Trophoblast cell (in vitro differentiated cells and primary cell): Measurements from ENCODE around the gene FCN1.

Experiments used
- DNase-seq, 2 donors: peaks; one replicate each; pipeline ENCODE4 v3.0.0-alpha.2; 2016
- H2AFZ ChIP-seq: 2 replicates; pipeline ENCODE4 v1.6.1; 2013; ENCODE audit warnings: low read length, moderate library complexity, mild to moderate bottlenecking; ENCODE audit not compliant: insufficient read depth, poor library complexity
- H2AK5ac ChIP-seq: 2 replicates; pipeline ENCODE4 v1.6.1; 2013; ENCODE audit warnings: mild to moderate bottlenecking, low read length
- H2BK120ac ChIP-seq: 2 replicates; pipeline ENCODE4 v1.6.1; 2013; ENCODE audit warnings: low read length, mild to moderate bottlenecking, moderate library complexity; ENCODE audit not compliant: insufficient read depth, poor library complexity
- H2BK12ac ChIP-seq: 2 replicates; pipeline ENCODE4 v1.6.1; 2013; ENCODE audit warnings: mild to moderate bottlenecking, low read length, moderate library complexity
- H2BK5ac ChIP-seq: 2 replicates; pipeline ENCODE4 v1.6.1; 2013; ENCODE audit warnings: low read length, low read depth, moderate library complexity, mild to moderate bottlenecking; ENCODE audit not compliant: poor library complexity
- H3K14ac ChIP-seq: 2 replicates; pipeline ENCODE4 v1.6.1; 2013; ENCODE audit warnings: mild to moderate bottlenecking, low read length
- H3K18ac ChIP-seq: 2 replicates; pipeline ENCODE4 v1.6.1; 2013; ENCODE audit warnings: mild to moderate bottlenecking, low read length
- H3K23ac ChIP-seq: 2 replicates; pipeline ENCODE4 v1.6.1; 2013; ENCODE audit warnings: low read length
- H3K27ac ChIP-seq: 2 replicates; pipeline ENCODE4 v1.5.1; 2013; ENCODE audit warnings: low read depth, mild to moderate bottlenecking, inconsistent platforms, low read length, moderate library complexity
- H3K27me3 ChIP-seq: 2 replicates; pipeline ENCODE4 v1.6.1; 2013; ENCODE audit warnings: inconsistent platforms, mild to moderate bottlenecking, low read length, moderate library complexity; ENCODE audit not compliant: insufficient read depth
- H3K36me3 ChIP-seq, 2 experiments: 1 replicate in 1 of 2; 2 replicates in 1 of 2; pipeline ENCODE4 v1.6.1; 2013; ENCODE audit warnings: low read length in 2 of 2, mild to moderate bottlenecking in 2 of 2, moderate library complexity in 1 of 2; ENCODE audit not compliant: insufficient read depth in 2 of 2, control insufficient read depth in 1 of 2
- H3K4ac ChIP-seq: 2 replicates; pipeline ENCODE4 v1.6.1; 2013; ENCODE audit warnings: low read depth, mild to moderate bottlenecking, low read length, moderate library complexity
- H3K4me1 ChIP-seq, 2 experiments: 1 replicate in 1 of 2; 2 replicates in 1 of 2; pipeline ENCODE4 v1.6.1; 2013; ENCODE audit warnings: low read length in 2 of 2, mild to moderate bottlenecking in 2 of 2, moderate library complexity in 1 of 2; ENCODE audit not compliant: insufficient read depth in 2 of 2, control insufficient read depth in 1 of 2
- H3K4me2 ChIP-seq: 2 replicates; pipeline ENCODE4 v1.6.1; 2013; ENCODE audit warnings: inconsistent platforms, mild to moderate bottlenecking, low read length, moderate library complexity
- H3K4me3 ChIP-seq: 2 replicates; pipeline ENCODE4 v1.5.1; 2013; ENCODE audit warnings: mild to moderate bottlenecking, low read depth, low read length, inconsistent platforms
- H3K79me1 ChIP-seq: one replicate; pipeline ENCODE4 v1.6.1; 2013; ENCODE audit warnings: low read length
- H3K79me2 ChIP-seq: 2 replicates; pipeline ENCODE4 v1.6.1; 2013; ENCODE audit warnings: low read length, mild to moderate bottlenecking; ENCODE audit not compliant: control insufficient read depth, insufficient read depth, poor library complexity
- H3K9ac ChIP-seq: 2 replicates; pipeline ENCODE4 v1.6.1; 2013; ENCODE audit warnings: mild to moderate bottlenecking, low read length
- H3K9me3 ChIP-seq: 2 replicates; pipeline ENCODE4 v1.6.1; 2013; ENCODE audit warnings: low read depth, mild to moderate bottlenecking, control low read depth, inconsistent platforms, low read length; ENCODE audit not compliant: insufficient read depth
- H4K12ac ChIP-seq: 2 replicates; pipeline ENCODE4 v1.6.1; 2013; ENCODE audit warnings: low read depth, mild to moderate bottlenecking, low read length, moderate library complexity
- H4K8ac ChIP-seq: 2 replicates; pipeline ENCODE4 v1.6.1; 2013; ENCODE audit warnings: low read depth, mild to moderate bottlenecking, low read length, moderate library complexity
- H4K91ac ChIP-seq: one replicate; pipeline ENCODE4 v1.6.1; 2013; ENCODE audit warnings: low read depth, mild to moderate bottlenecking, low read length, moderate library complexity
- WGBS: extraction: QIAGEN DNeasy Blood & Tissue Kit; methylation state at CpG from one replicate; pipeline ENCODE4 v1.1.7; 2013; ENCODE audit warnings: missing lambda C conversion rate; ENCODE audit not compliant: insufficient read length, insufficient coverage; ENCODE audit errors: extremely low coverage; 5-methylcytosine and 5-hydroxymethylcytosine counted together

The FCN1 gene

GRCh38 chr9:134965411-134965810 lies 47.7 kb upstream of the FCN1 start:
- H3K18ac ChIP-seq, result no peak overlapping the region
- no peak overlapping the region for H3K23ac ChIP-seq
- no peak overlapping the region for H3K14ac ChIP-seq
- no peak overlapping the region for H2BK12ac ChIP-seq
- no peaks in the 10 kb centered on the region for H3K79me1 ChIP-seq
- no peak overlapping the region for H4K91ac ChIP-seq
- no peak overlapping the region for H3K4me2 ChIP-seq
- H4K8ac ChIP-seq, result no peak overlapping the region
- no peak overlapping the region for H2BK5ac ChIP-seq
- no peaks in the 10 kb centered on the region for H3K79me2 ChIP-seq
- no peak overlapping the region for H3K27ac ChIP-seq
- H3K27me3 ChIP-seq, result no peaks in the 10 kb centered on the region
- H3K9ac ChIP-seq, result no peak overlapping the region
- H3K4me3 ChIP-seq, result no peak overlapping the region
- no peak overlapping the region for H4K12ac ChIP-seq
- no peak overlapping the region for H2BK120ac ChIP-seq
- no CpG with 5 or more reads among the region's 4 CpGs for WGBS
- H3K4ac ChIP-seq, result no peak overlapping the region
- H2AFZ ChIP-seq, result no peak overlapping the region
- H3K9me3 ChIP-seq, result no peaks in the 10 kb centered on the region
- H3K4me1 ChIP-seq, result no peaks in the 10 kb centered on the region
- no peaks in the 10 kb centered on the region for H3K36me3 ChIP-seq
- no peak overlapping the region for H2AK5ac ChIP-seq
- DNase-seq, result no peak

- no peak overlapping the region for H2BK12ac ChIP-seq
- no CpG with 5 or more reads among the region's 13 CpGs for WGBS
- H3K79me2 ChIP-seq, result no peaks in the 10 kb centered on the region
- H3K9ac ChIP-seq, result no peak overlapping the region
- no peaks in the 10 kb centered on the region for H3K9me3 ChIP-seq
- H3K79me1 ChIP-seq, result no peaks in the 10 kb centered on the region
- H2BK120ac ChIP-seq, result no peak overlapping the region
- no peak overlapping the region for H3K4me2 ChIP-seq
- H3K4me3 ChIP-seq, result no peak overlapping the region
- no peak overlapping the region for H3K18ac ChIP-seq
- H3K14ac ChIP-seq, result no peak overlapping the region
- H3K36me3 ChIP-seq, result no peaks in the 10 kb centered on the region
- no peaks in the 10 kb centered on the region for H3K4me1 ChIP-seq
- H3K23ac ChIP-seq, result no peak overlapping the region
- H2BK5ac ChIP-seq, result no peak overlapping the region
- no peak overlapping the region for H2AFZ ChIP-seq
- no peak overlapping the region for H4K91ac ChIP-seq
- H3K27ac ChIP-seq, result no peak overlapping the region
- no peak for DNase-seq
- H4K8ac ChIP-seq, result no peak overlapping the region
- H2AK5ac ChIP-seq, result no peak overlapping the region
- no peak overlapping the region for H3K4ac ChIP-seq
- no peak overlapping the region for H4K12ac ChIP-seq
- H3K27me3 ChIP-seq, result no peaks in the 10 kb centered on the region
Observed at GRCh38 chr9:134964271-134965055, 46.8 kb upstream of the FCN1 start.

GRCh38 chr9:134963546-134963945 lies 45.8 kb upstream of the FCN1 start:
- Histone ChIP-seq H3K4ac (no peak overlapping the region), H4K12ac (no peak overlapping the region), H3K18ac (no peak overlapping the region), H3K4me1 (no peaks in the 10 kb centered on the region), H3K36me3 (no peaks in the 10 kb centered on the region), H2AK5ac (no peak overlapping the region), H3K79me2 (no peaks in the 10 kb centered on the region), H3K27ac (no peak overlapping the region), H2AFZ (no peak overlapping the region), H3K27me3 (no peaks in the 10 kb centered on the region), H4K8ac (no peak overlapping the region), H3K9ac (no peak overlapping the region), H3K4me2 (no peak overlapping the region), H3K4me3 (no peak overlapping the region), H3K79me1 (no peaks in the 10 kb centered on the region), H3K23ac (no peak overlapping the region), H3K14ac (no peak overlapping the region), H3K9me3 (no peaks in the 10 kb centered on the region), H2BK12ac (no peak overlapping the region), H2BK5ac (no peak overlapping the region), H4K91ac (no peak overlapping the region), H2BK120ac (no peak overlapping the region)
- DNase-seq, result no peak
- no CpG with 5 or more reads among the region's 19 CpGs for WGBS

GRCh38 chr9:134962973-134963364 lies 45.3 kb upstream of the FCN1 start:
- no peak overlapping the region for H2BK5ac ChIP-seq
- peaks cover 2% of the 10 kb centered on the region for H3K9me3 ChIP-seq
- no peak overlapping the region for H3K27ac ChIP-seq
- no peak overlapping the region for H3K4me2 ChIP-seq
- no peak overlapping the region for H4K12ac ChIP-seq
- no peak overlapping the region for H2AFZ ChIP-seq
- H3K14ac ChIP-seq, result no peak overlapping the region
- no peaks in the 10 kb centered on the region for H3K27me3 ChIP-seq
- no peak overlapping the region for H2BK12ac ChIP-seq
- H3K4me3 ChIP-seq, result no peak overlapping the region
- no peaks in the 10 kb centered on the region for H3K36me3 ChIP-seq
- no peak for DNase-seq
- no peak overlapping the region for H3K4ac ChIP-seq
- WGBS, result no CpG with 5 or more reads among the region's 19 CpGs
- H2AK5ac ChIP-seq, result no peak overlapping the region
- H3K4me1 ChIP-seq, result no peaks in the 10 kb centered on the region
- no peak overlapping the region for H3K9ac ChIP-seq
- H3K79me1 ChIP-seq, result no peaks in the 10 kb centered on the region
- no peak overlapping the region for H3K18ac ChIP-seq
- no peaks in the 10 kb centered on the region for H3K79me2 ChIP-seq
- no peak overlapping the region for H4K8ac ChIP-seq
- no peak overlapping the region for H2BK120ac ChIP-seq
- no peak overlapping the region for H3K23ac ChIP-seq
- H4K91ac ChIP-seq, result no peak overlapping the region
